PC-9 (cell line): ENCODE results near the gene FOXK1. TPM values are rescaled to one million over a fixed set of nuclear protein-coding genes. Genes with fewer than 3 reads are reported as not detected.

ENCODE experiments used
- BruUV-seq: library from RNA; stranded (reverse); fragments of 400-500 nt; replicated peaks from 2 replicates; lab custom pipeline; 2021; lab: Mats Ljungman, UMichigan
- CTCF ChIA-PET: fragments of 300-600 bp; sonication (Branson Sonifier 250); formaldehyde crosslinking; loops from one replicate; lab custom pipeline; 2022; ENCODE audit warnings: antibody characterized with exemption; lab: Charles Lee
- POLR2A ChIA-PET: fragments of 300-600 bp; sonication (Branson Sonifier 250); formaldehyde crosslinking; loops from one replicate; lab custom pipeline; 2022; ENCODE audit warnings: antibody characterized with exemption; ENCODE audit not compliant: unreplicated experiment; lab: Charles Lee
- DNase-seq, 2 experiments: peaks; one replicate each; pipeline versions ENCODE4 v3.0.0 to v3.0.0-alpha.2; 2015 to 2022; ENCODE audit warnings: mixed read lengths in 1 of 2
- H2AFZ ChIP-seq: fragments of 200-600 bp; sonication (generic); 2 replicates; pipeline ENCODE4 v1.8.1; 2017; ENCODE audit warnings: antibody characterized with exemption
- H3F3A ChIP-seq: fragments of 200-600 bp; sonication (generic); 2 replicates; pipeline ENCODE4 v1.8.1; 2017; ENCODE audit warnings: antibody characterized with exemption, mild to moderate bottlenecking, low read depth; ENCODE audit not compliant: insufficient read depth
- H3K27ac ChIP-seq: fragments of 200-600 bp; sonication (generic); 2 replicates; pipeline ENCODE4 v1.6.1; 2016; ENCODE audit warnings: mixed run types
- H3K27me3 ChIP-seq: fragments of 200-600 bp; sonication (generic); 2 replicates; pipeline ENCODE4 v1.6.1; 2016; ENCODE audit warnings: low read depth, mixed run types; ENCODE audit not compliant: insufficient read depth
- H3K36me3 ChIP-seq: fragments of 200-600 bp; sonication (generic); 2 replicates; pipeline ENCODE4 v1.6.1; 2016; ENCODE audit warnings: low read depth, mixed run types
- H3K4me1 ChIP-seq: fragments of 200-600 bp; sonication (generic); replicated peaks from 2 replicates; pipeline ENCODE4 v1.6.1; 2016; ENCODE audit warnings: mixed run types; ENCODE audit not compliant: insufficient read depth
- H3K4me2 ChIP-seq: fragments of 200-600 bp; sonication (generic); 2 replicates; pipeline ENCODE4 v1.6.1; 2017; ENCODE audit warnings: mixed run types
- H3K4me3 ChIP-seq: fragments of 200-600 bp; sonication (generic); 2 replicates; pipeline ENCODE4 v1.6.1; 2016; ENCODE audit warnings: mixed run types
- H3K79me2 ChIP-seq: fragments of 200-600 bp; sonication (generic); 2 replicates; pipeline ENCODE4 v1.6.1; 2017; ENCODE audit warnings: low read depth, mixed run types
- H3K9me2 ChIP-seq: fragments of 200-600 bp; sonication (generic); 2 replicates; pipeline ENCODE4 v1.8.1; 2017; ENCODE audit warnings: mild to moderate bottlenecking; ENCODE audit not compliant: insufficient read depth
- H3K9me3 ChIP-seq: fragments of 200-600 bp; sonication (generic); 2 replicates; pipeline ENCODE4 v1.8.1; 2016; ENCODE audit warnings: low read depth; ENCODE audit not compliant: insufficient read depth
- H4K20me1 ChIP-seq: fragments of 200-600 bp; sonication (generic); 2 replicates; pipeline ENCODE4 v1.8.1; 2017; ENCODE audit not compliant: insufficient read depth
- EZH2 ChIP-seq: fragments of 200-600 bp; sonication (generic); IDR thresholded peaks from 2 replicates; pipeline ENCODE4 v1.8.0; 2017; ENCODE audit warnings: antibody characterized with exemption, low read depth
- intact Hi-C: fragments of 100-400 bp; cut with micrococcal nuclease; formaldehyde crosslinking; loops from one replicate; pipeline ENCODE4 v1.10.0; 2022; ENCODE audit not compliant: unreplicated experiment
- total RNA-seq: library from RNA; stranded (reverse); gene quantifications from 2 replicates; pipeline ENCODE4 v1.2.3, GENCODE V29; 2021
- TF ChIP-seq, protein P1 (sequence below): fragments of 200-600 bp; sonication (generic); conservative IDR thresholded peaks from 2 replicates; pipeline ENCODE4 v1.6.1; 2017; ENCODE audit warnings: mixed run types, antibody characterized with exemption, mild to moderate bottlenecking, moderate library complexity

Gene FOXK1
- total RNA-seq, 1 experiment from 2014 or later = 68.1 TPM

- Histone ChIP-seq H3K4me1 (peaks cover 21% of the 10 kb centered on the region), H3K27ac (no peak overlapping the region), H3K9me2 (no peaks in the 10 kb centered on the region), H3K79me2 (peaks cover 39% of the 10 kb centered on the region), H3F3A (peaks cover 25% of the 10 kb centered on the region), H4K20me1 (peaks cover 26% of the 10 kb centered on the region), H3K36me3 (0 out of 2 replicates have a peak, but pooled peaks cover 5% of the 10 kb centered on the region), H2AFZ (peak overlapping the region; percentile 89), H3K27me3 (no peaks in the 10 kb centered on the region), H3K4me3 (peak overlapping the region; percentile 56; the same call in 1 of the 2 replicates), H3K4me2 (peak overlapping the region; percentile 91), H3K9me3 (no peaks in the 10 kb centered on the region)
- BruUV-seq = no TSS peak
- intact Hi-C loops = no loop called here
- no peak for DNase-seq
- POLR2A ChIA-PET = interaction anchor here (0.6 kb wide), 3 partner anchors 33 to 64 kb away, joined by 4 to 5 read pairs (median 4); no protein-coding TSS in a partner anchor
- CTCF ChIA-PET = no interaction called here
- no peak for TF ChIP-seq EZH2
- TF ChIP-seq, protein P1, sequence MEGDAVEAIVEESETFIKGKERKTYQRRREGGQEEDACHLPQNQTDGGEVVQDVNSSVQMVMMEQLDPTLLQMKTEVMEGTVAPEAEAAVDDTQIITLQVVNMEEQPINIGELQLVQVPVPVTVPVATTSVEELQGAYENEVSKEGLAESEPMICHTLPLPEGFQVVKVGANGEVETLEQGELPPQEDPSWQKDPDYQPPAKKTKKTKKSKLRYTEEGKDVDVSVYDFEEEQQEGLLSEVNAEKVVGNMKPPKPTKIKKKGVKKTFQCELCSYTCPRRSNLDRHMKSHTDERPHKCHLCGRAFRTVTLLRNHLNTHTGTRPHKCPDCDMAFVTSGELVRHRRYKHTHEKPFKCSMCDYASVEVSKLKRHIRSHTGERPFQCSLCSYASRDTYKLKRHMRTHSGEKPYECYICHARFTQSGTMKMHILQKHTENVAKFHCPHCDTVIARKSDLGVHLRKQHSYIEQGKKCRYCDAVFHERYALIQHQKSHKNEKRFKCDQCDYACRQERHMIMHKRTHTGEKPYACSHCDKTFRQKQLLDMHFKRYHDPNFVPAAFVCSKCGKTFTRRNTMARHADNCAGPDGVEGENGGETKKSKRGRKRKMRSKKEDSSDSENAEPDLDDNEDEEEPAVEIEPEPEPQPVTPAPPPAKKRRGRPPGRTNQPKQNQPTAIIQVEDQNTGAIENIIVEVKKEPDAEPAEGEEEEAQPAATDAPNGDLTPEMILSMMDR = no peak
Observed at GRCh38 chr7:4681218-4681851, 760 bp upstream of the FOXK1 start.

DNA sequence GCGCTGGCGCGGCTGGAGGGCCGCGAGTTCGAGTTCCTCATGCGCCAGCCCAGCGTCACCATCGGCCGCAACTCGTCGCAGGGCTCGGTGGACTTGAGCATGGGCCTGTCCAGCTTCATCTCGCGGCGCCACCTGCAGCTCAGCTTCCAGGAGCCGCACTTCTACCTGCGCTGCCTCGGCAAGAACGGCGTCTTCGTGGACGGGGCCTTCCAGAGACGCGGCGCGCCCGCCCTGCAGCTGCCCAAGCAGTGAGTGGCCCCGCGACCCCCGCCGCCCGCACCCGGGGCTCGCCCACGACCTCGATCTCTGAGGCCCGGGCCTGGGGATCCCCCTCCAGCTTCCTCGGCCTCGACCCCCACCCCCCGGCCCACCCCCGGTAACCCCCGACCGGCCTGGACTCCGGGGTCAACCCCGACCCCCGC, 537 bp downstream of the FOXK1 start:
- no peaks in the 10 kb centered on the region for H3K9me2 ChIP-seq
- H3F3A ChIP-seq = peaks cover 25% of the 10 kb centered on the region
- H3K79me2 ChIP-seq = peaks cover 52% of the 10 kb centered on the region
- H3K27me3 ChIP-seq = no peaks in the 10 kb centered on the region
- DNase-seq = peak in 1 of 2 experiments; percentile 43
- ChIA-PET POLR2A (interaction anchor here (0.7 kb wide), 1 partner anchor 112 kb away, joined by 6 read pairs; no protein-coding TSS in a partner anchor), CTCF (interaction anchor here (0.6 kb wide), 1 partner anchor 69 kb away, joined by 4 read pairs; no protein-coding TSS in a partner anchor)
- 0 out of 2 replicates have a peak, but pooled peaks cover 5% of the 10 kb centered on the region for H3K36me3 ChIP-seq
- no peak for TF ChIP-seq EZH2
- TF ChIP-seq, protein P1 = no peak
- H3K4me1 ChIP-seq = peaks cover 21% of the 10 kb centered on the region
- peak overlapping the region; percentile 90 for H3K4me2 ChIP-seq
- H3K27ac ChIP-seq = peak overlapping the region; percentile 85
- intact Hi-C loops = loop anchor here (1.0 kb wide), 1 partner anchor 41 kb away; no protein-coding TSS in a partner anchor
- H3K9me3 ChIP-seq = no peaks in the 10 kb centered on the region
- peaks cover 39% of the 10 kb centered on the region for H4K20me1 ChIP-seq
- no TSS peak for BruUV-seq
- H3K4me3 ChIP-seq = peak overlapping the region; percentile 66
- no peak overlapping the region; the same call in 1 of the 2 replicates for H2AFZ ChIP-seq

GRCh38 chr7:4683043-4683883, 1.2 kb downstream of the FOXK1 start:
- Histone ChIP-seq H3K4me1 (peaks cover 21% of the 10 kb centered on the region), H3K36me3 (0 out of 2 replicates have a peak, but pooled peaks cover 5% of the 10 kb centered on the region), H3K79me2 (peaks cover 58% of the 10 kb centered on the region), H3K27ac (peak overlapping the region; percentile 85), H2AFZ (0 out of 2 replicates have a peak overlapping the region, but pooled peaks have one; percentile 19), H3K4me2 (peak overlapping the region; percentile 90), H3K9me3 (no peaks in the 10 kb centered on the region), H4K20me1 (peaks cover 43% of the 10 kb centered on the region), H3K27me3 (no peaks in the 10 kb centered on the region), H3F3A (peaks cover 25% of the 10 kb centered on the region), H3K4me3 (peak overlapping the region; percentile 66), H3K9me2 (no peaks in the 10 kb centered on the region)
- intact Hi-C loops = no loop called here
- ChIA-PET CTCF (interaction anchor here (0.5 to 0.6 kb wide), 2 partner anchors 69 to 520 kb away, joined by 4 to 12 read pairs; no protein-coding TSS in a partner anchor), POLR2A (interaction anchor here (0.7 kb wide), 1 partner anchor 112 kb away, joined by 6 read pairs; no protein-coding TSS in a partner anchor)
- TF ChIP-seq EZH2 = no peak
- TF ChIP-seq, protein P1 = no peak
- BruUV-seq = no TSS peak
- peak in 1 of 2 experiments; percentile 30 for DNase-seq
